GM21360 (cell line): ENCODE data around the gene ASIC4.

Experiments used
- ATAC-seq: cut with Tn5 transposase; IDR thresholded peaks from one replicate; pipeline ENCODE4 v1.9.1; 2021; ENCODE audit warnings: mild to moderate bottlenecking, moderate library complexity; ENCODE audit not compliant: unreplicated experiment

Gene ASIC4

DNA sequence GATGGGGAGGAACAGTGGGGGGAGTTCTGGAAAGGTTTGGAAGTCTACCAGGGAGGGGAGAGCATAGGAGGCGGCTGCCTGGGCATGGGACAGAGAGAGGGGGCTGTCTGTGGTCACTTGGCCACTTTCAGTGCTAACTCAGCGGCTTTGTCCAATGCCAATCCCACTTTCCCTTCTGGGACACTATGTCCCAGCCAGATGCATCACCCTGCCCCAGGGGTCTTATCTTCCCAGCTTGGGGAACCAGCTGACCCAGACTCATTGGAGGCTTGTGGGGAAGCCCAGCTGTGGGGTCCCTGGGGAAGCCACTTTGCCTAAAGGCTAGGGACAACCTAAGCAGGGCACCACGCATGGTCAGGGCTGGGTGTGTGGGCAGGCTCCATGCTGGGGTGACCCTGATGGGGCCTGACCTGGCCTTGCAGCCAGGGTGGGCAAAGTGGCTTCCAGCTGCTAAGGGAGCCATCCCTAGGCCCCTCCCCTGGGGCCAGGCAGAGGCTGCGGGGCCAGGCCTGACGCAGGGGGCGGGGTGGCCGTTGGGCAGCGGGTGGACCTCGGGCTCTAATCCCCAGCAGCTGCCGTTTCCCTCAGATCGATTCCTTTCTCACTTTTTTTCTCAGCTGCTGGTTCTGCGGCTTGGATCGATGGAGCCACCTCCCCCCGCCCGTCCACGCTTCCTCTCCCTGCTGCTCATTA is 1.6 kb upstream of the ASIC4 start:
- no peak for ATAC-seq

DNA sequence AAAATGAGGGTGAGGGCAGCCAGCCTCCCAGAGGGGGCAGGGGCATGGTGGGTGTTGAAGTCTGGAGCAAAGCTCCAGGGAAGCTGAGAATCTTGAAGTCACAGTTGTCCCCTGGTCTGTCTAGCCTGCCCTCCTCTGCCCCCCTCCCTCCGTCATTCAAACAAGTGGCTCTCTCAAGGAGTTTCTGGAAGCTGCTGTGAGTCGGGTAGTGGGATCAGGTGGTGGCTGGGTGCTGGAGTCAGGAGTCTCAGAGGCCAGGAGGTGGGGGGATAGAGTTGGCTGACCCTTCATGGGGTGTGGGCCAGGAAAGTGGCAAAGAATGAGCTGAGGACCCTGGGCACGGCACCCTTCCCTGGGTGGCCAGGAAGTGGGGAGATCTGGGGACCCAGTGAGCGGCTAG is 495 bp upstream of the ASIC4 start:
- ATAC-seq, result no peak

DNA sequence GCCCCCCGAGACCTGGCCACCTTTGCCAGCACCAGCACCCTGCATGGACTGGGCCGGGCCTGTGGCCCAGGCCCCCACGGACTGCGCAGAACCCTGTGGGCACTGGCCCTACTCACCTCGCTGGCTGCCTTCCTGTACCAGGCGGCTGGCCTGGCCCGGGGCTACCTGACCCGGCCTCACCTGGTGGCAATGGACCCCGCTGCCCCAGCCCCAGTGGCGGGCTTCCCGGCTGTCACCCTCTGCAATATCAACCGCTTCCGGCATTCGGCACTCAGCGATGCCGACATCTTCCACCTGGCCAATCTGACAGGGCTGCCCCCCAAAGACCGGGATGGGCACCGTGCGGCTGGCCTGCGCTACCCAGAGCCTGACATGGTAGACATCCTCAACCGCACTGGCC is 554 bp downstream of the ASIC4 start:
- no peak for ATAC-seq

DNA sequence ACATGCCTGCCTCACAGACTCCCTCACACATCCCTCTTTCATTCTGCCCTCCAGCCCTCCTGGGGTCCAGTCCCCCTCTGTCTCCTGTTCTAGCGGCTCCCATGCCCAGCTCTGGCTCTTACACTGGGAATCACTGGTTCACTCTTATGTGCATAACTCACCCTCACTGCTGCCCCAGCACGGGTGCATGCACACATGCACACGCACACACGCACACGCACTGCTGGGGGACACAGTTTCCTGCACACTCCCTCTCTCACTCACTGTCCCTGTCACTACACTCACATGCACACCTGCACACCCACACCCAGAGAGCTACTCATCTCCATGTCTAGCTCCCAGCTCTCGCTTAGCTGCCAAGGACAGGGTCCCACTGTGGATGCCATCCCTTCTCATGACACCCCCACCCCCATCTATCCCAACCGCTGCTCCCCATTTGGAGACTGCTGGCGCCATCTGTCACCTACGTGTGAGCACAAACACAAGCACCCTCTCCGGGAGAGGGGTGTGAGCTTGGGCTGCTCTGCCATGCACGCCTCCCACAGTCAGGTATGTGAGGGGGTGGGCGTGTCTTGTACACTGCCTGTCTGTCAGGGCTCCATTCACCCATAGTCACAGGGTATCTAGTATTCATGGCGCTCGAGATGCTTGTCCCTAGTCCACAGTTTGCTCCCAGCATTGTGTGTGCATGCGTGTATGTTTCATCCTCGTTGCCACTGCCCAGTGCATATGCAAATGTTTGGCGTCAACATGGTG is 1.8 kb downstream of the ASIC4 start:
- ATAC-seq, result no peak

DNA sequence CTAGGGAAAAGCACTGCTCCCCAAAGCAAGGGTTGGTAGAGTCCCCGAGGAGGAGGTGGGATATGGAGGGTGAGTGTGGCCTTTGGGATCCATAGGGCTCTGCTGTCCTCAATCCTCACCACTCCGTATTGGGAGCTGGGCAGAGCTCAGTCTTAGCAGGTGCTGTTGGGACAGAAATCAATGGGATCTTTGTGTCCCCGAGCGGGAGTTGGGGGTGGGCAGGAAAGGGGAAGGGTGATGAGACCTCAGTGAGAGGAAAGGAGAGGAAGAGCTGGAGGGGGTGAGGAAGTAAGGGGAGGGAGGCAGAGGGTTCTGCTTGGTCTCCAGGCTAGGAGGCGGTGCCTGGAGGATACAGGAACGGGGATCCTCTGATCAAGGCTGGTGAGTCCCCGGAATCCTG is 2.6 kb downstream of the ASIC4 start:
- no peak for ATAC-seq

DNA sequence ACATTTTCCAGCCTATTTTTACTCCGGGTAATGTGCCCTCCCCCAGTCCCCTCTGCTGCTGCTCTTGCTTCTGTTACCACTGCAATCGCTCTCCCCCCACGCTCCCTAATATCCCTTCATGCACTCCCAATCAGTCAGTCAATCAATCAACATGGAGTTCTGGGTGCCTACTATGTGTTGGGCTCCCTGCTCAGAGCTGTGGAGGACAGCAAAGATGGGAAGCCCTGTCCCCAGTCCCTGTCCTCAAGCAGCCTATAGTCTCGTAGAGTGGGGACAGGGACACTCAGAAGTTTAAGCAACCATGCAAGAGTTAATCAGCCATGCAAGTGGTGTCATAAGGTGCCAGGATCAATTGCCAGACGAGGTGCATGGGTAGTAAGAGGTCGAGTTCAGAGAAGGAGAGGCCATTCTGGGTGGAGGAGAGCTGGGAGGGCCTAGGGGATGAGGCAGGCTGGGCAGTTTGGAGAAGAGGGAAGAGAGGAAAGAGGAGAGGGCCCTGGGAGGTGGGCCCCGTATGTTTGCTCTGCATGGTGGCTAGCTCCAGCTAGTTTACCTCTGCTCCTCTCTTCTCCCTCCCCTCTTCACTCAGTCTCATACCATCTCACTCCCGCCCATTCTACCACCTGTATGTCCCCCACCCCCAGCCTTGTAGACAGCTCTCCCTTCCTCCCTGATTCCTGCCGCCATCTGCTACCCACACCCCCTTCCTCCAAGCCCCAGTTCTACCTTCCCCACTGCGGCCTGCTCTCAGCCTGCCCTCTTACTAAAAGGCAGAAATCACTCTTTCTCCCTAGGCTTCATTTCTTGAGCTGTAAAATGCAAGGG is 3.9 kb downstream of the ASIC4 start:
- ATAC-seq, result no peak

DNA sequence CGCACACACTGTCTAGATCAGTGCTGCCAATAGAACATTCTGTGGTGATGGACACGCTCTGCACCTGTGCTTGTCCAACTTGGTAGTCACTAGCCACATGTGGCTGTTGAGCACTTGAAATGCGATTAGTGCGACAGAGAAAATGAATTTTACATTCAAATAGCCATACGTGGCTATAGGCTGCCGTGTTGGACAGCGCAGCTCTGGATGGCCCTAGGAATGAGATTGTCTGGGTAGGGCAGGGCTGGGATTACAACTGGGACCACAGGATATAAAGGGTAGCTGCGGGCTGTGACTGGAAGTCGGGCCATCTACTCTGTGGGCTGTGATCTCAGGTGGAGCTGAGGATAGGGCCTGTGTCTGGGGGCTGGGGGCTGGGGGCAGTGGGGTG is 5.2 kb downstream of the ASIC4 start:
- no peak for ATAC-seq

DNA sequence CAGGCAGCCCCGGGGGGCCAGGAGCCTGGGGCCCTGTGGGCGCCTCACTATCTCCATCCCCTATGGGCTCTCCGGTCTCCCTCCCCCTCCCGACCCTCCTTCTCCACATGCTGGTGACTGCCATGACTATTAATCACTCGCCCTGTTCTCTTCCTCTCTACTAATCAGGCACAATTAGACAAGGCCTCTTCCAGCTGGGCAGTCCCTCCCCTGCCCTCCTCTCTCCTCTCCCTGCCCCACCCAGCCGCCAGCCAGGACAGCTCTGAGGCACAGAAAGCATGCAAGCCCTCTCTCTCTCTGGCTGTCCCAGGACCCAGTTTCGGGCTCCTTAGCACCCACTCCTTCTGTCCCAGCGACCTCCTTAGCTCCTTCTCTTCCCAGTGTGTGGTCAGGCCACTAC is 5.8 kb downstream of the ASIC4 start:
- no peak for ATAC-seq

DNA sequence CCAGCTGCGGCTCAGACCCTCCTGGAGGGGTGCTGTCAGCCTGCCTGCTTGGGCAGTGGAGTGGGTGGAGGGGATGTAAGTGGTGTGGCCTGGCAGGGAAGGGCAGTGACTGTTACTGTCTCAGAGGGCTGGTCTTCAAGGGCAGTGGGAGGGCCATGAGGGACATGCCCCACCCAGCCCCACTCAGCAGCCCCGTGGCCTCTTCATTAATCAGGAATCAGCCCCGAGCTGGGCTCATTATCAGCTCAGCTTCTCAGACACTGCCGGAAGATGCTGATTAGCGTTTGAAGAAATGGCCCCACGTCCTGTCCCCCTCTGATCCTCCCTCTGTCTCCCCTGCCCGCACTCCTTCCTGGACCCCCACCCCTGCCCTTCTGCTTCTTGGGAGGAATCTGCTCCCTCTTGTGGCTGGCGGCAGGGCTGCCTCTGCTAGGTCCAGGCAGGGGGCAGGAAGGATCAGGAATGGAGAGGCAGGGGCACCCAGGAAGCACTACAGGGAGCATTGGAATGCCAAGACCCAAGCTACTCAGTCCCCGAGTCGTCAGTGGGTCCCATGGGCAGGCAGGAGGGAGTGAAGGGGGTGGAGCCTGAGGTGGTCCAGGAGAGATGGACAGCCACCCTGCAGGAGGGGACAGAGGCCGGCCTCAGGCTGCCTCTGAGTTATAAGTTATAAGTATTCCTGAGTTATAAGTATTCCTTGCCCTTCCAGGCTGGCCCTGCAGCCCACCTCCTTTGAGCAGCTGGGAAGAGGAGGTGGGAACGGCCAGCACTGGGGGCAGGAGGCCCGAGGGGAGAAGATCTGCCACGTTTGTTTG is 7.0 kb downstream of the ASIC4 start:
- no peak for ATAC-seq

DNA sequence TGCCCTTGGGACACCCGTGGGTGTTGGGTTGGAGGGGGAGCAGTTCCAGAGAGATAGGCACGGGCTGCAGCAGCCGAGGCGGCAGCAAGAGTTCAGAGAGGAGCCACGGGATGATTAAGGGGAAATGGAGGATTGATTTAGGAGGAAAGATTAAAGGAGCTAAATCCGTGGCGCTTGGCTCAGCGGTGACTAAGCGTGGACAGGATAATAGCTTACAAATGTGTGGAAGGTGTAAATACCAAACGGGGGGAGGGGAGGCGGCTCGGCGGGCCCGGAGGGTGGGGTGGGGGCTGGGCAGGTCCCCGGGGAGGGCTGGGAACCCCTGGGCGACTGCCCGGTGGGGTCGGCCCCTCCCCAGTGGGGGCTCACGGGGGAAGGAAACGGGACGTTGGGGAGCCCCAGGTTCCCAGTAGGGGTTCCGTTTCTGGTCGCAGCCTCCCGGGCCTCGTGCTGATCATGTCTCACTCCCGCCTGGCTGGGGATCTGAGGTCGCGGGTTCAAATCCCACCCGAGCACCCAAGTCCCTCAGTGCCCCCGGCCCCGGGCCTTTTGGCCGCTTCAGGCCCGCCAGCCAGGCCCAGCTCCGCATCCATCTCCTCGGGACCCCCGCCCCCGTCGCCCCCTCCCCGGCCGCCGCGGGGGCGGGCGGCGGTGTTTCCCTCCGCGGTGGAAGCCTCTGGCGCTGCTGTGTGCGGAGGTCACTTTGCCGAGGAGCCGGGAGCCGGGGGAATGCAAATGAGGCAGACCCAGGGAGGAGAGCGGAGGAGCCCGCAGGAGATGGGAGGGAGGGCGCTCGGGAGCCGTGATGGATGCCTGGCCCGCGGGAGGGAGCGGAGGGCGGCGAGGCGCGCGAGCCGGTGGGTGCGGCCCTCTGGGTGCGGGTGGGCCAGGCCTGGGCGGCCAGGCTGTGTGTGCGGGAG is 8.1 kb downstream of the ASIC4 start:
- no peak for ATAC-seq

DNA sequence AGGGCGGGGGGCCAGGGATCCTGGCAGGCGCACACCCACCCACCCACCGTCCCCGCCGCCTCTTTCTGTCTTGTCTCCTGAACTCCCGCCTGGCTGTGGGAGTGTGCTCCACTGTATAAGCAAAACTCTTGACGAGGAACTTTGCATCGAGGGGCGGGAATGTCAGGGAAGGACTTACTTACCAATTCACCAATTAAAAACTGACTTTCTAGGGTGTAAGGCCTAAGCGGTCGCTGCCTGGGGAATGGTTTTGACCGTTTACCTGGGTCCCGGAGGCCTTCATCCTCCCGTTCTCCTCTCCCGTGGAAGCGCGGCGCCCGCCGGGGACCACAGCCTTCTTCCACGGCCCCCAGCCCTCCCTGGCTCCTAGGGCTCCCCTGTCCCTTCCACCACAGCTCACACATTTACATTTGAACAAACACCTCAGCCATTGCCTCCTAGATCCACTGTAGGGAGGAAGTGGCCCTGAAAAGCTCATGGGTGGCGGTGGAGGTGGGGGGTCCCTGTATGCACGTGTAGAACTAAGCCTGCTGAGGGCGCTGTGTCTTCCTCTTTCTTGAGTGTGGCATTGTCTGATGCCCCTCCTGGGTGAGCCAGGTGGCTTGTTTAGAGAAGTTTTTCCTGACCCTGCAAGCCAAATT is 8.9 kb downstream of the ASIC4 start:
- no peak for ATAC-seq

DNA sequence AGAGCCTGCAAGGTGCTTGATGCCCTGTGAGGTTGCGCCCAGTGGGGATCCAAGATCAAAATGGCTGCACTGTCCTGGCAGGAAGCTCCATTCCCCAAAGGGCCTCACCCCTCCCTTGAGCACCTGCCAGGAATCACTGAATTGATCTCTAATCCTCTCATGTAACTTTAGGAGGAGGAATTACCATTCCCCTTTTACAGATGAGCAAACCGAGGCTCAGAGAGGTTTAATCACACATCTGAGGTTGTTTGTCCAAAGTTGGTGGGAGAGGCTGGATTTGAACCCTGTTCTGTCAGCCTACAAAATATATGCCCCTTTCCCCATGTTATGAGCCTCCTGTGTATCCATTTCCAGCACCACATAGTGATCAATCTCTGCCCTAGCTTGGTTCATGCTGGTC is 10.5 kb downstream of the ASIC4 start:
- ATAC-seq, result no peak

DNA sequence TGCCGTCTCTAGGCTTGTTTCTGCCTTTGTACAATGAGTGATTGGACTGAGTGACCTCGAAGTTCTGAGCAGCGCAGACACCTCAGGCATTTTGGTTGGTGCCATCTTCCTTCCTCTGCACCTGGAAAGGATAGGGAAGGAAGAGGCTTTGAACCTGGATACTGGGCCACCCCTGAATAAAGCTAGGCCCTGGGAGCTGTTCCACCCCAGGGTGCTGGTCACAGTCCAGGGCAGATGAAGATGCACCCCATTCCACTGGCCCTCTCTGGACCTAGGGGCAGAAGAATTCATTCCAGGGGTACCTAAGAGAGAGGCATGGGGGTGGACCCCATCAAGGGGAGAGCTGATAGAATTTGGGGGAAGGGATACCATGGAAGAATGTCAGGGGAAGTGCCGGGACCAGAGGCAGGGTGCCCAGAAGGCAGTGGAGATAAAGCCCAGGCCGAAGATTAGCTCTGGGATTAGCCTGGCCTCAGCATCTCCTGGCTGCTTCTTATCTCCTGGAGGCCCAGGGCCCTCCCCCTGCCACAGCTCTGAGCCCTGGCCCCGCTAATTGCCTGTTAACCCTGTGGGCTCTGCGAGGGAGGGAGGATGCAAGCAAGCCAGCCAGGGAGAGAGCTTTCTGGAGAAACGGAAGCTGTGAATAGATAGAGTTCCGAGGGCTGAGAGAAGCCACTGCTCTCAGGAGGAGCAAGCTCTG is 11.4 kb downstream of the ASIC4 start:
- no peak for ATAC-seq

DNA sequence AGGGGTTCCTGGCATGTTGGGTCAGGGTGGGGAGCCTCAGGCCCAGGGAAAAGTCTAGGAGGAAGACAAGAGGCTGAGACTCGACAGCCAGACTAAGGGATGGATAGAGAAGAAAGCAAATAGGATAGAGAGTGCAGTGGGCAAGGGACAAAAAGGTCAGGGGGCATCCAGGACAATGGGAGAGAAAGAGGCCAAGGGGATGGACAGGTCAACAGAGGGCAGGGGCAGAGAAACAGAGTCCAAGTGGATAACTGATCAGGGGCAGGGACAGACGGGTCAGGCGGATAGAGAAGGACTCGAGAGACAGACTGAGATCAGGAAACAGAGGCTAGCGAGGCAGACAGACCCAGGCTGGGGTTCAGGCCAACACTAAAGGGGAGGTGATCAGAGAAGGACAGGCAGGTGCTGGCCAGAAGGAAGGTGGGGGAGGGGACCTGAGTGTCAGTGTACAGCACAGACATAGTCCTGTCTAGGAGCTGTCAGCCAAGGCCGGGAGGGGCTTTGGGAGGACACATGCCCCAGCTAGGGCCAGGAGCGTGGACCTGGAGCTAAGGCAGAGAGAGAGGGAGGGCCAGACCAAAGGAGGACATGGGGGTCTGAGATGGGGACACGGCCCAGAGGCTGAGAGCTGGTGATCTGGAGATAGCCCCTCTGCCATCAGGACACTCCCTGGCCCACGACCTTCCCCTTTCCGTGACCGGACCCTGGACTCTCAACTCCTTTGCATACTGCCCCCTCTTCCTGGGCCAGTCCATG is 12.2 kb downstream of the ASIC4 start:
- ATAC-seq, result no peak

DNA sequence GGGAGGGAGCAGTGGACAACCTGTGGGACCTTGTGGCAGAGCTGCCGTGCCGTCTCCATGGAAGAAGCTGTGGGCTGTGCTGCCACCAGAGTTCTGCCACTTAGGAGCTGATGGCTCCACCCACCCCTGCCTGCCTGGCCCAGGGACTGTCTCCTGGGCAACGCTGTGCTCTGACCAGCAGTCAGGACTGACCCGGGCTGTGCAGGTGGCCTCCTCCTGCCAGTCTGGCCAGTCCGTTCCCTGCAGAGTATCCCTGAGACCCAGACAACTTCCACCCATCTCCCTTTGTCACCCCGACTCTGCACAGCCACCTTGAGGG is 12.8 kb downstream of the ASIC4 start:
- ATAC-seq, result no peak

DNA sequence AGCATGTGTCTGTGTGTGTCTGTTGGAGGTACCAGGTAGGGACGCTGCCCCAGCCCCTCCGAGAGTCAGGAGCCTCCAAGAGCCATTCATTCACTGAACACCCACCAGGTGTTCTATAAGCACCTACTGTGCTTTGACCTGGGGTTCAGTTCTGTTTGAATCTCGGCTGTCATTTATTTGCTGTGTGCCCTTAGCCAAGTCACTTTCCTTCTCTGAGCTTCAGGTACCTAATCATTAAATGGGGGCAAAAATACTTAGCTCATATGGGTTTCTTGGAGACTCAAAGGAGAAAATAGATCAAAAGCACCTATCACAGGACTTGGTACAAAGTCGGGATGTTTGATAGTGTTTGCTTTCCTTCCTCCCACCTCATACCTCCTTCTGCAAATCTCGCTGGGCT is 13.2 kb downstream of the ASIC4 start:
- no peak for ATAC-seq

DNA sequence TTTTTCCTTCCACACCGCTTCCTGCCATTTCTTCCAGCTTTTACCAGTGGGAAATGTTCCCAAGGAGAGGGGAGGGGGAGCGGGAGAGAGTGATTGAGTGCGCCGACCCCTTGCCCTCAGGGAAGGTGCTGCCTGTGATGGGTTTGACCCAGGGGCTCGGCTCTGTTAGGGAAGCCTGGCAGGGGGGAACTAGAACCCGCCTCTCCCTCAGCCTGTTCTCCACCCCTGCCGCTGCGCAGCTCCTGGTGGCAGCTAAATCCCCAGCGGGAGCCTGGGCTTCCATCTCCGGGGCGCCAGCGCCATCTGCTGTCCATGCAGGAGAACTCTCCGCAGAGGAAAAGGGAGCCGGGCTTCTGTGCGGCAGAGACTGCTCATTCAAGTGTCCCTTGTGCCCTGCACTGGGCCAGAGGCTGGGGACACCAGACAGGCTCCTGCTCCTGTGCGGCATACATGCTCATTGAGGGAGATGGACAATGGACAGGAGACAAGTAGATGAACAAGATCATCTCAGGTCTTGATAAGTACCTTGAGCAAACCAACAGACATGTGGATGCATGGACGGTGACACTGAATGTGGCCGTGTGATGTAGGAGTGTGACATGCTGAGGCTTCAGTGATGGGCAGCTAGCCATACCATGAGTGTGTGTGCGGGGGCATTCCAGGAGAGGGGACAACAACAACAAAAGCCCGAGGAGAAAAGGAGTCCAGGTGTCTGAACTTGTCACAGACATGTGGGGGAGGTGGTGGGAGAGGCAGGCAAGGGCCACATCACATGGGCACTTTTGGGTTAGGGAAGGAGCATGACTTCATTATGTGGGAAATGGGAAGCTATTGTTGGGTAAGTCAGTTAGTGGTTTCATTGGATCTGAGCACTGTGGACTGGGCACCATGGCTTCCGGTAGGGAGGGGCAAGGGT is 16.0 kb downstream of the ASIC4 start:
- ATAC-seq, result peak; percentile 60
